Gastrocnemius medialis (tissue), 4 donors: Measurements from ENCODE around the gene DRD1.

Experiments
- CTCF ChIP-seq, 5 experiments: fragments of 450-650 bp in 3 of 5; fragments of 200-600 bp in 2 of 5; sonication (generic) in 2 of 5; IDR thresholded peaks in 4 of 5; conservative IDR thresholded peaks in 1 of 5; 1 replicate in 4 of 5; 2 replicates in 1 of 5; pipeline ENCODE4 v1.5.1; 2016 to 2019; ENCODE audit warnings: antibody characterized with exemption in 5 of 5, mild to moderate bottlenecking in 3 of 5, moderate library complexity in 3 of 5
- POLR2A ChIP-seq, 2 donors: fragments of 450-650 bp; IDR thresholded peaks; one replicate each; pipeline ENCODE4 v1.6.1; 2017; ENCODE audit warnings: antibody characterized with exemption in 2 of 2, mild to moderate bottlenecking in 2 of 2, moderate library complexity in 2 of 2

- TF ChIP-seq POLR2A (IDR thresholded peaks at IDR 0.05) (no peak), CTCF (IDR thresholded peaks at IDR 0.05 in 4 of 5, conservative IDR thresholded peaks at IDR 0.05 in 1 of 5) (no peak)
These were observed 26.8 kb upstream of the DRD1 start for GRCh38 chr5:175470781-175471180.
